GM12878 (cell line): Measurements from ENCODE around the gene CTNNA3. TPM values are rescaled to one million over a fixed set of nuclear protein-coding genes. Genes with fewer than 3 reads are reported as not detected.

Experiments used
- ATAC-seq: fragments of 200-7000 bp; cut with Tn5 transposase; 3 replicates; pipeline ENCODE4 v1.9.1; 2020; ENCODE audit warnings: mild to moderate bottlenecking, moderate library complexity
- BruUV-seq: library from RNA; stranded (reverse); fragments of 400-500 nt; replicated peaks from 2 replicates; lab custom pipeline; 2021; lab: Mats Ljungman, UMichigan
- CTCF ChIA-PET: fragments of 300-600 bp; sonication (Branson Sonifier 250); formaldehyde crosslinking; extraction: SDS; loops from one replicate; lab custom pipeline; 2021; ENCODE audit warnings: inconsistent platforms; lab: Yijun Ruan, JAX
- POLR2A ChIA-PET: fragments of 350-600 bp; formaldehyde crosslinking; extraction: SDS; loops from one replicate; lab custom pipeline; 2021; ENCODE audit warnings: inconsistent platforms; lab: Charles Lee
- RAD21 ChIA-PET: fragments of 300-600 bp; sonication (Branson Sonifier 250); formaldehyde crosslinking; loops from one replicate; lab custom pipeline; 2023; ENCODE audit warnings: antibody characterized with exemption; ENCODE audit not compliant: unreplicated experiment; lab: Charles Lee
- SMC1A ChIA-PET: fragments of 300-600 bp; sonication (Branson Sonifier 250); formaldehyde crosslinking; loops from one replicate; lab custom pipeline; 2023; ENCODE audit not compliant: unreplicated experiment, uncharacterized antibody; lab: Charles Lee
- DNase-seq: peaks from one replicate; pipeline ENCODE4 v3.0.0-alpha.2; 2011; ENCODE audit warnings: low read depth, low spot score
- FAIRE-seq: peaks from 3 replicates; lab custom pipeline; 2011; peaks lifted over from hg19 to GRCh38; lab: Jason Lieb, UNC
- H2AFZ ChIP-seq: 2 replicates; pipeline ENCODE4 v1.6.0; 2011; ENCODE audit warnings: low read depth, low read length, control low read depth; ENCODE audit not compliant: control insufficient read depth
- H3K27ac ChIP-seq: 2 replicates; pipeline ENCODE4 v1.5.1; 2011; ENCODE audit warnings: control low read depth; ENCODE audit not compliant: control insufficient read depth, insufficient read depth
- H3K27me3 ChIP-seq, 2 experiments: replicated peaks in 1 of 2; 2 replicates each; pipeline versions ENCODE4 v1.6.0 to v1.6.1; 2011; ENCODE audit warnings: low read length in 1 of 2; ENCODE audit not compliant: control insufficient read depth in 2 of 2, insufficient read depth in 2 of 2
- H3K36me3 ChIP-seq, 2 experiments: 2 replicates each; pipeline ENCODE4 v1.5.1; 2011; ENCODE audit warnings: low read length in 1 of 2; ENCODE audit not compliant: control insufficient read depth in 2 of 2, insufficient read depth in 2 of 2
- H3K4me1 ChIP-seq: 2 replicates; pipeline ENCODE4 v1.6.1; 2011; ENCODE audit warnings: mild to moderate bottlenecking, low read length, moderate library complexity, mixed read lengths; ENCODE audit not compliant: control insufficient read depth, insufficient read depth
- H3K4me2 ChIP-seq: 2 replicates; pipeline ENCODE4 v1.6.0; 2011; ENCODE audit warnings: control low read depth; ENCODE audit not compliant: control insufficient read depth, insufficient read depth
- H3K4me3 ChIP-seq: fragments of 200-600 bp; sonication (generic); 2 replicates; pipeline ENCODE4 v1.5.1; 2016
- H3K79me2 ChIP-seq: 2 replicates; pipeline ENCODE4 v1.6.0; 2011; ENCODE audit warnings: low read length; ENCODE audit not compliant: control insufficient read depth, insufficient read depth
- H3K9ac ChIP-seq: 2 replicates; pipeline ENCODE4 v1.8.0; 2011; ENCODE audit warnings: low read length, control low read depth, mixed read lengths; ENCODE audit not compliant: control insufficient read depth, insufficient read depth
- H3K9me3 ChIP-seq: replicated peaks from 3 replicates; pipeline ENCODE4 v1.5.1; 2011; ENCODE audit warnings: mild to moderate bottlenecking, low read length; ENCODE audit not compliant: control insufficient read depth, insufficient read depth
- H4K20me1 ChIP-seq: 2 replicates; pipeline ENCODE4 v1.6.0; 2011; ENCODE audit not compliant: control insufficient read depth, insufficient read depth
- BCL3 ChIP-seq: IDR thresholded peaks from 2 replicates; pipeline ENCODE4 v1.6.1; 2011; ENCODE audit warnings: borderline replicate concordance, low read depth, mild to moderate bottlenecking, moderate library complexity, low read length; ENCODE audit not compliant: insufficient read depth, poor library complexity, severe bottlenecking
- E2F4 ChIP-seq: IDR thresholded peaks from 2 replicates; pipeline ENCODE4 v1.6.1; 2012; ENCODE audit warnings: low read depth, low read length, improper control_type of control experiment
- ETV6 ChIP-seq, 2 experiments: fragments of 450-650 bp in 1 of 2; IDR thresholded peaks in 1 of 2; conservative IDR thresholded peaks in 1 of 2; 2 replicates each; pipeline ENCODE4 v1.6.1; 2014; ENCODE audit warnings: antibody characterized with exemption in 1 of 2, borderline replicate concordance in 1 of 2, low read depth in 1 of 2, mild to moderate bottlenecking in 1 of 2, moderate library complexity in 1 of 2
- HCFC1 ChIP-seq: fragments of 150-350 bp; IDR thresholded peaks from 2 replicates; pipeline ENCODE4 v1.6.1; 2014; ENCODE audit warnings: low read length
- HDGF ChIP-seq: fragments of 450-650 bp; IDR thresholded peaks from 2 replicates; pipeline ENCODE4 v1.6.1; 2016; ENCODE audit warnings: antibody characterized with exemption
- MEF2A ChIP-seq: IDR thresholded peaks from 2 replicates; pipeline ENCODE4 v1.6.1; 2011; ENCODE audit warnings: low read depth, mild to moderate bottlenecking, low read length, moderate library complexity; ENCODE audit not compliant: insufficient read depth
- NBN ChIP-seq: fragments of 450-650 bp; IDR thresholded peaks from 2 replicates; pipeline ENCODE4 v1.6.1; 2016
- NR2C2 ChIP-seq: IDR thresholded peaks from 2 replicates; pipeline ENCODE4 v1.6.1; 2011; ENCODE audit warnings: borderline replicate concordance, low read depth; ENCODE audit not compliant: control insufficient read depth, insufficient read length
- TCF12 ChIP-seq: IDR thresholded peaks from 2 replicates; pipeline ENCODE4 v1.6.1; 2011; ENCODE audit warnings: low read depth, mild to moderate bottlenecking, low read length
- USF1 ChIP-seq: IDR thresholded peaks from 2 replicates; pipeline ENCODE4 v1.6.1; 2011; ENCODE audit warnings: borderline replicate concordance, low read depth, mild to moderate bottlenecking, moderate library complexity, mixed read lengths, low read length; ENCODE audit not compliant: insufficient read depth; ENCODE audit errors: extremely low read length
- YY1 ChIP-seq: IDR thresholded peaks from 2 replicates; pipeline ENCODE4 v1.6.1; 2011; ENCODE audit warnings: low read depth, mild to moderate bottlenecking, low read length
- ZBTB33 ChIP-seq: fragments of 450-650 bp; IDR thresholded peaks from 2 replicates; pipeline ENCODE4 v1.6.1; 2017; ENCODE audit warnings: mild to moderate bottlenecking
- ZNF274 ChIP-seq: IDR thresholded peaks from one replicate; pipeline ENCODE4 v1.8.0; 2011; ENCODE audit not compliant: insufficient read length, insufficient read depth
- WGBS: methylation state at CpG from one replicate; pipeline ENCODE4 v1.1.6; 2016; ENCODE audit warnings: low lambda C conversion rate; ENCODE audit not compliant: insufficient replicate concordance, insufficient coverage; ENCODE audit errors: missing lambda C conversion rate; 5-methylcytosine and 5-hydroxymethylcytosine counted together
- in situ Hi-C: fragments of 300-500 bp; cut with MboI; formaldehyde crosslinking; loops from 9 replicates; pipeline ENCODE4 v1.14.3; 2018; ENCODE audit warnings: mixed read lengths
- intact Hi-C: fragments of 100-400 bp; cut with micrococcal nuclease; formaldehyde crosslinking; loops from one replicate; pipeline ENCODE4 v1.14.2; 2022; ENCODE audit not compliant: unreplicated experiment
- polyA plus RNA-seq, 11 experiments: library from polyadenylated mRNA; depleted of rRNA in 4 of 11; unstranded in 6 of 11; stranded (reverse) in 5 of 11; fragments of >200 nt; fragmentation: Nextera tagmentation in 4 of 11; fragmentation: Illumina TruSeq in 1 of 11; extraction: Ambion mirVana in 4 of 11; extraction: Trizol in 1 of 11; gene quantifications; 1 replicate in 1 of 11; 2 replicates in 10 of 11; pipeline versions ENCODE4 v1.2.1 to v1.2.3, GENCODE V29; 2011 to 2016; ENCODE audit warnings: inconsistent platforms in 2 of 11, missing spikeins in 2 of 11, low read depth in 1 of 11
- total RNA-seq, 4 experiments: library from RNA; depleted of rRNA in 3 of 4; stranded (reverse); fragments of >200 nt in 3 of 4; fragmentation: Illumina TruSeq in 1 of 4; extraction: Trizol in 1 of 4; gene quantifications; 2 replicates each; pipeline versions ENCODE4 v1.2.1 to v1.2.3, GENCODE V29; 2013 to 2021

CTNNA3 gene
- total and polyA plus RNA-seq, 10 of the 15 experiments (the other 5 are each of a cell fraction or from before 2014, with no cell fraction given): under 0.01 to 4.5 (median 0.22) TPM; not detected in 2

GRCh38 chr10:65894379-65894778 lies 1801.6 kb downstream of the CTNNA3 start:
- no peaks in the 10 kb centered on the region for H3K27me3 ChIP-seq
- ChIA-PET CTCF (interaction anchor here (1.4 kb wide), 1 partner anchor 10 kb away, joined by 3 read pairs; no protein-coding TSS in a partner anchor), SMC1A (interaction anchor here (0.6 to 1.4 kb wide), 5 partner anchors 9 to 659 kb away, joined by 3 to 4 read pairs (median 3); no protein-coding TSS in a partner anchor), RAD21 (interaction anchor here (0.6 kb wide), 1 partner anchor 11 kb away, joined by 4 read pairs; no protein-coding TSS in a partner anchor), POLR2A (no interaction called here)
- H3K4me2 ChIP-seq: no peak overlapping the region
- no peak overlapping the region for H3K9ac ChIP-seq
- no TSS peak for BruUV-seq
- H3K9me3 ChIP-seq: no peaks in the 10 kb centered on the region
- FAIRE-seq (no peak), ATAC-seq (no peak), DNase-seq (no peak)
- peaks cover 6% of the 10 kb centered on the region; the same call in 1 of the 2 replicates for H3K4me1 ChIP-seq
- no peaks in the 10 kb centered on the region for H4K20me1 ChIP-seq
- H2AFZ ChIP-seq: peak overlapping the region; percentile 29; the same call in 1 of the 2 replicates
- in situ Hi-C loops: no loop called here
- H3K27ac ChIP-seq: no peak overlapping the region
- intact Hi-C loops: loop anchor here (5.0 to 10.0 kb wide), 3 partner anchors 97 to 390 kb away; no protein-coding TSS in a partner anchor
- TF ChIP-seq NBN (no peak), MEF2A (no peak), USF1 (no peak), BCL3 (no peak), E2F4 (no peak), HDGF (no peak), HCFC1 (no peak), TCF12 (no peak), ZNF274 (no peak), NR2C2 (no peak), YY1 (no peak), ZBTB33 (no peak), ETV6 (conservative IDR thresholded peaks at IDR 0.05 in 1 of 2, IDR thresholded peaks at IDR 0.05 in 1 of 2; ENCODE audit: borderline replicate concordance in 1 of 2, low read depth in 1 of 2) (no peak)
- 50% methylated on average over 4 of the region's 4 CpGs for WGBS
- peaks cover 5% of the 10 kb centered on the region; the same call in 1 of the 2 replicates for H3K79me2 ChIP-seq
- no peaks in the 10 kb centered on the region for H3K36me3 ChIP-seq
- H3K4me3 ChIP-seq: no peak overlapping the region
